GM23338 (cell line): ENCODE results near the gene TNFSF13. TPM values are rescaled to one million over a fixed set of nuclear protein-coding genes. Genes with fewer than 3 reads are reported as not detected.

Source experiments
- ATAC-seq: fragments of 200-7000 bp; cut with Tn5 transposase; 3 replicates; pipeline ENCODE4 v1.9.1; 2020
- DNase-seq: peaks from one replicate; pipeline ENCODE4 v3.0.0-alpha.2; 2015; ENCODE audit warnings: low spot score
- H2AFZ ChIP-seq: fragments of 200-600 bp; sonication (generic); 2 replicates; pipeline ENCODE4 v1.8.0; 2016; ENCODE audit warnings: antibody characterized with exemption, mild to moderate bottlenecking, moderate library complexity
- H3F3A ChIP-seq: fragments of 200-600 bp; sonication (generic); replicated peaks from 2 replicates; pipeline ENCODE4 v1.8.0; 2017; ENCODE audit warnings: antibody characterized with exemption, mixed run types, low read depth
- H3K27ac ChIP-seq: fragments of 200-600 bp; sonication (generic); 2 replicates; pipeline ENCODE4 v1.6.1; 2016; ENCODE audit warnings: low read depth
- H3K27me3 ChIP-seq: fragments of 200-600 bp; sonication (generic); 2 replicates; pipeline ENCODE4 v1.8.0; 2016; ENCODE audit warnings: mild to moderate bottlenecking, mixed run types, moderate library complexity; ENCODE audit not compliant: insufficient read depth
- H3K36me3 ChIP-seq: fragments of 200-600 bp; sonication (generic); 2 replicates; pipeline ENCODE4 v1.8.0; 2016; ENCODE audit warnings: mild to moderate bottlenecking; ENCODE audit not compliant: insufficient read depth
- H3K4me1 ChIP-seq: fragments of 200-600 bp; sonication (generic); 2 replicates; pipeline ENCODE4 v1.8.0; 2016; ENCODE audit warnings: mild to moderate bottlenecking, moderate library complexity; ENCODE audit not compliant: insufficient read depth
- H3K4me2 ChIP-seq: fragments of 200-600 bp; sonication (generic); 2 replicates; pipeline ENCODE4 v1.7.1; 2017; ENCODE audit warnings: mixed run types
- H3K4me3 ChIP-seq: fragments of 200-600 bp; sonication (generic); 2 replicates; pipeline ENCODE4 v1.6.1; 2016; ENCODE audit warnings: mixed run types
- H3K79me2 ChIP-seq: fragments of 200-600 bp; sonication (generic); replicated peaks from 2 replicates; pipeline ENCODE4 v1.8.0; 2017; ENCODE audit warnings: mild to moderate bottlenecking; ENCODE audit not compliant: insufficient read depth
- H3K9me2 ChIP-seq: fragments of 200-600 bp; sonication (generic); 2 replicates; pipeline ENCODE4 v1.8.0; 2017; ENCODE audit not compliant: insufficient read depth
- H4K20me1 ChIP-seq: fragments of 200-600 bp; sonication (generic); replicated peaks from 2 replicates; pipeline ENCODE4 v1.8.0; 2017; ENCODE audit warnings: mild to moderate bottlenecking; ENCODE audit not compliant: insufficient read depth
- H3K27ac Mint-ChIP-seq: 2 replicates; pipeline ENCODE4 v1.8.0; 2020; ENCODE audit warnings: inconsistent platforms, mild to moderate bottlenecking, moderate library complexity, mixed read lengths
- H3K27me3 Mint-ChIP-seq: 3 replicates; pipeline ENCODE4 v1.8.0; 2022; ENCODE audit warnings: low read depth, mild to moderate bottlenecking, moderate library complexity, mixed read lengths, inconsistent platforms; ENCODE audit not compliant: insufficient read depth, poor library complexity
- H3K36me3 Mint-ChIP-seq: 3 replicates; pipeline ENCODE4 v1.8.0; 2021; ENCODE audit warnings: low read depth, mild to moderate bottlenecking, inconsistent platforms, moderate library complexity, mixed read lengths
- H3K4me1 Mint-ChIP-seq: 3 replicates; pipeline ENCODE4 v1.8.0; 2020; ENCODE audit warnings: mild to moderate bottlenecking, inconsistent platforms, mixed read lengths
- H3K4me3 Mint-ChIP-seq: 3 replicates; pipeline ENCODE4 v1.8.0; 2021; ENCODE audit warnings: moderate library complexity, mild to moderate bottlenecking, inconsistent platforms, mixed read lengths
- H3K9me3 Mint-ChIP-seq: 3 replicates; pipeline ENCODE4 v1.8.0; 2020; ENCODE audit warnings: moderate library complexity, mild to moderate bottlenecking, inconsistent platforms, mixed read lengths
- EZH2phosphoT487 ChIP-seq: fragments of 200-600 bp; sonication (generic); IDR thresholded peaks from one replicate; pipeline ENCODE4 v1.8.1; 2018; ENCODE audit warnings: antibody characterized with exemption; ENCODE audit not compliant: unreplicated experiment
- POLR2AphosphoS5 ChIP-seq: IDR thresholded peaks from 2 replicates; pipeline ENCODE4 v1.6.1; 2016; ENCODE audit warnings: antibody characterized with exemption, low read depth
- STAT1 ChIP-seq: IDR thresholded peaks from one replicate; pipeline ENCODE4 v1.6.1; 2016; ENCODE audit warnings: antibody characterized with exemption; ENCODE audit not compliant: unreplicated experiment
- ZNF331 ChIP-seq: fragments of 250-450 bp; sonication (Bioruptor Pico); IDR thresholded peaks from 2 replicates; pipeline ENCODE4 v1.5.0; 2020; ENCODE audit warnings: low read depth, mild to moderate bottlenecking, moderate library complexity
- polyA plus RNA-seq: library from polyadenylated mRNA; unstranded; fragments of >200 nt; fragmentation: Nextera tagmentation; extraction: Ambion mirVana; gene quantifications from 2 replicates; pipeline ENCODE4 v1.2.1, GENCODE V29; 2016
- total RNA-seq: library from RNA; depleted of rRNA; stranded (reverse); fragments of >200 nt; shearing (Covaris generic); gene quantifications from 2 replicates; pipeline ENCODE4 v1.2.3, GENCODE V29; 2014
- TF ChIP-seq, protein P1 (sequence below): fragments of 250-450 bp; sonication (Bioruptor Pico); IDR thresholded peaks from 2 replicates; pipeline ENCODE4 v1.5.0; 2020; ENCODE audit warnings: mild to moderate bottlenecking, moderate library complexity
- TF ChIP-seq, protein P2 (sequence below): IDR thresholded peaks from 2 replicates; pipeline ENCODE4 v1.6.1; 2016; ENCODE audit warnings: antibody characterized with exemption
- TF ChIP-seq, protein P3 (sequence below), 2 experiments: fragments of 200-600 bp in 1 of 2; sonication (generic) in 1 of 2; conservative IDR thresholded peaks; 2 replicates each; pipeline versions ENCODE4 v1.5.1 to v1.6.1; 2016 to 2017; ENCODE audit warnings: antibody characterized with exemption in 2 of 2, low read depth in 2 of 2, mild to moderate bottlenecking in 2 of 2, moderate library complexity in 1 of 2

The TNFSF13 gene
- total and polyA plus RNA-seq, 2 experiments from 2014 or later, result 2.2 TPM; not detected in 1

DNA sequence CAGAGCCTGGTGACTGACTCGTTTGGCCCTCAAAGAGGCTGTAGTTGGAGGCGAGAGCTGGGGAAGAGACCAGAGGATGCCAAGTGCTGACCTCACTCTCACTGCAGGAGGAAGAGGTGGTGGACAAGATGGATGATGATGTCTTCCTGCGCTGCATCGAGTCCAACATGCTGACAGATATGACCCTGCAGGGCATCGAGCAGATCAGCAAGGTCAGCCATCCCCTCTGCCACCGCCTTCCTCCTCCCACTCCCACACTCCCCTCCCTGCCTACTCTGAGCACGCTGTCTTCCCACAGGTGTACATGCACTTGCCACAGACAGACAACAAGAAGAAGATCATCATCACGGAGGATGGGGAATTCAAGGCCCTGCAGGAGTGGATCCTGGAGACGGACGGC is 47.4 kb upstream of the TNFSF13 start (continued):
- TF ChIP-seq, protein P1, sequence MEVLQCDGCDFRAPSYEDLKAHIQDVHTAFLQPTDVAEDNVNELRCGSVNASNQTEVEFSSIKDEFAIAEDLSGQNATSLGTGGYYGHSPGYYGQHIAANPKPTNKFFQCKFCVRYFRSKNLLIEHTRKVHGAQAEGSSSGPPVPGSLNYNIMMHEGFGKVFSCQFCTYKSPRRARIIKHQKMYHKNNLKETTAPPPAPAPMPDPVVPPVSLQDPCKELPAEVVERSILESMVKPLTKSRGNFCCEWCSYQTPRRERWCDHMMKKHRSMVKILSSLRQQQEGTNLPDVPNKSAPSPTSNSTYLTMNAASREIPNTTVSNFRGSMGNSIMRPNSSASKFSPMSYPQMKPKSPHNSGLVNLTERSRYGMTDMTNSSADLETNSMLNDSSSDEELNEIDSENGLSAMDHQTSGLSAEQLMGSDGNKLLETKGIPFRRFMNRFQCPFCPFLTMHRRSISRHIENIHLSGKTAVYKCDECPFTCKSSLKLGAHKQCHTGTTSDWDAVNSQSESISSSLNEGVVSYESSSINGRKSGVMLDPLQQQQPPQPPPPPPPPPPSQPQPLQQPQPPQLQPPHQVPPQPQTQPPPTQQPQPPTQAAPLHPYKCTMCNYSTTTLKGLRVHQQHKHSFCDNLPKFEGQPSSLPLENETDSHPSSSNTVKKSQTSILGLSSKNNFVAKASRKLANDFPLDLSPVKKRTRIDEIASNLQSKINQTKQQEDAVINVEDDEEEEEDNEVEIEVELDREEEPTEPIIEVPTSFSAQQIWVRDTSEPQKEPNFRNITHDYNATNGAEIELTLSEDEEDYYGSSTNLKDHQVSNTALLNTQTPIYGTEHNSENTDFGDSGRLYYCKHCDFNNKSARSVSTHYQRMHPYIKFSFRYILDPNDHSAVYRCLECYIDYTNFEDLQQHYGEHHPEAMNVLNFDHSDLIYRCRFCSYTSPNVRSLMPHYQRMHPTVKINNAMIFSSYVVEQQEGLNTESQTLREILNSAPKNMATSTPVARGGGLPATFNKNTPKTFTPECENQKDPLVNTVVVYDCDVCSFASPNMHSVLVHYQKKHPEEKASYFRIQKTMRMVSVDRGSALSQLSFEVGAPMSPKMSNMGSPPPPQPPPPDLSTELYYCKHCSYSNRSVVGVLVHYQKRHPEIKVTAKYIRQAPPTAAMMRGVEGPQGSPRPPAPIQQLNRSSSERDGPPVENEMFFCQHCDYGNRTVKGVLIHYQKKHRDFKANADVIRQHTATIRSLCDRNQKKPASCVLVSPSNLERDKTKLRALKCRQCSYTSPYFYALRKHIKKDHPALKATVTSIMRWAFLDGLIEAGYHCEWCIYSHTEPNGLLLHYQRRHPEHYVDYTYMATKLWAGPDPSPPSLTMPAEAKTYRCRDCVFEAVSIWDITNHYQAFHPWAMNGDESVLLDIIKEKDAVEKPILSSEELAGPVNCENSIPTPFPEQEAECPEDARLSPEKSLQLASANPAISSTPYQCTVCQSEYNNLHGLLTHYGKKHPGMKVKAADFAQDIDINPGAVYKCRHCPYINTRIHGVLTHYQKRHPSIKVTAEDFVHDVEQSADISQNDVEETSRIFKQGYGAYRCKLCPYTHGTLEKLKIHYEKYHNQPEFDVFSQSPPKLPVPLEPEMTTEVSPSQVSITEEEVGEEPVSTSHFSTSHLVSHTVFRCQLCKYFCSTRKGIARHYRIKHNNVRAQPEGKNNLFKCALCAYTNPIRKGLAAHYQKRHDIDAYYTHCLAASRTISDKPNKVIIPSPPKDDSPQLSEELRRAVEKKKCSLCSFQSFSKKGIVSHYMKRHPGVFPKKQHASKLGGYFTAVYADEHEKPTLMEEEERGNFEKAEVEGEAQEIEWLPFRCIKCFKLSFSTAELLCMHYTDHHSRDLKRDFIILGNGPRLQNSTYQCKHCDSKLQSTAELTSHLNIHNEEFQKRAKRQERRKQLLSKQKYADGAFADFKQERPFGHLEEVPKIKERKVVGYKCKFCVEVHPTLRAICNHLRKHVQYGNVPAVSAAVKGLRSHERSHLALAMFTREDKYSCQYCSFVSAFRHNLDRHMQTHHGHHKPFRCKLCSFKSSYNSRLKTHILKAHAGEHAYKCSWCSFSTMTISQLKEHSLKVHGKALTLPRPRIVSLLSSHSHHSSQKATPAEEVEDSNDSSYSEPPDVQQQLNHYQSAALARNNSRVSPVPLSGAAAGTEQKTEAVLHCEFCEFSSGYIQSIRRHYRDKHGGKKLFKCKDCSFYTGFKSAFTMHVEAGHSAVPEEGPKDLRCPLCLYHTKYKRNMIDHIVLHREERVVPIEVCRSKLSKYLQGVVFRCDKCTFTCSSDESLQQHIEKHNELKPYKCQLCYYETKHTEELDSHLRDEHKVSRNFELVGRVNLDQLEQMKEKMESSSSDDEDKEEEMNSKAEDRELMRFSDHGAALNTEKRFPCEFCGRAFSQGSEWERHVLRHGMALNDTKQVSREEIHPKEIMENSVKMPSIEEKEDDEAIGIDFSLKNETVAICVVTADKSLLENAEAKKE (CRISPR knock-in tag), result no peak
- TF ChIP-seq EZH2phosphoT487, result no peak
- TF ChIP-seq, protein P2, sequence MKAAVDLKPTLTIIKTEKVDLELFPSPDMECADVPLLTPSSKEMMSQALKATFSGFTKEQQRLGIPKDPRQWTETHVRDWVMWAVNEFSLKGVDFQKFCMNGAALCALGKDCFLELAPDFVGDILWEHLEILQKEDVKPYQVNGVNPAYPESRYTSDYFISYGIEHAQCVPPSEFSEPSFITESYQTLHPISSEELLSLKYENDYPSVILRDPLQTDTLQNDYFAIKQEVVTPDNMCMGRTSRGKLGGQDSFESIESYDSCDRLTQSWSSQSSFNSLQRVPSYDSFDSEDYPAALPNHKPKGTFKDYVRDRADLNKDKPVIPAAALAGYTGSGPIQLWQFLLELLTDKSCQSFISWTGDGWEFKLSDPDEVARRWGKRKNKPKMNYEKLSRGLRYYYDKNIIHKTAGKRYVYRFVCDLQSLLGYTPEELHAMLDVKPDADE, result no peak

DNA sequence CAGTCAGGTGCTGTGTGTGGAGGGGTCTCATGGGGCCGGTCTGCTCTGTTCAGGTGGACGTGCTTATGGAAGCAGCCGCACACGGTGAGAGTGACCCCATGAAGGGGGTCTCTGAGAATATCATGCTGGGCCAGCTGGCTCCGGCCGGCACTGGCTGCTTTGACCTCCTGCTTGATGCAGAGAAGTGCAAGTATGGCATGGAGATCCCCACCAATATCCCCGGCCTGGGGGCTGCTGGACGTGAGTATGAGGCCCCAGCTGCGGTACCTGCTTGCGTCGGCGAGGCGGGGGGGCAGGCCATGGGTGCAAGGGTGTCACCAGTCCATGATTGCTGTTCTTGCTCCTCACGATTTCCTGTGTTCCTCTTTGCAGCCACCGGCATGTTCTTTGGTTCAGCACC is 46.4 kb upstream of the TNFSF13 start:
- Histone ChIP-seq H3K9me2 (no peaks in the 10 kb centered on the region), H3F3A (0 out of 2 replicates have a peak, but pooled peaks cover 2% of the 10 kb centered on the region), H3K4me3 (no peak overlapping the region), H3K27me3 (no peaks in the 10 kb centered on the region), H3K4me2 (no peak overlapping the region), H3K27ac (no peak overlapping the region), H3K79me2 (no peaks in the 10 kb centered on the region), H2AFZ (no peak overlapping the region), H3K4me1 (no peaks in the 10 kb centered on the region), H4K20me1 (0 out of 2 replicates have a peak, but pooled peaks cover 2% of the 10 kb centered on the region), H3K36me3 (peaks cover 12% of the 10 kb centered on the region; the same call in 1 of the 2 replicates)
- Mint-ChIP-seq H3K27ac (no peak overlapping the region), H3K9me3 (no peaks in the 10 kb centered on the region; the same call in 2 of the 3 replicates), H3K4me3 (no peak overlapping the region), H3K36me3 (peaks cover 69% of the 10 kb centered on the region), H3K4me1 (0 out of 3 replicates have a peak, but pooled peaks cover 2% of the 10 kb centered on the region), H3K27me3 (peaks cover 13% of the 10 kb centered on the region)
- DNase-seq (no peak), ATAC-seq (no peak)
- no peak for TF ChIP-seq ZNF331 (CRISPR knock-in tag)
- TF ChIP-seq, protein P3, sequence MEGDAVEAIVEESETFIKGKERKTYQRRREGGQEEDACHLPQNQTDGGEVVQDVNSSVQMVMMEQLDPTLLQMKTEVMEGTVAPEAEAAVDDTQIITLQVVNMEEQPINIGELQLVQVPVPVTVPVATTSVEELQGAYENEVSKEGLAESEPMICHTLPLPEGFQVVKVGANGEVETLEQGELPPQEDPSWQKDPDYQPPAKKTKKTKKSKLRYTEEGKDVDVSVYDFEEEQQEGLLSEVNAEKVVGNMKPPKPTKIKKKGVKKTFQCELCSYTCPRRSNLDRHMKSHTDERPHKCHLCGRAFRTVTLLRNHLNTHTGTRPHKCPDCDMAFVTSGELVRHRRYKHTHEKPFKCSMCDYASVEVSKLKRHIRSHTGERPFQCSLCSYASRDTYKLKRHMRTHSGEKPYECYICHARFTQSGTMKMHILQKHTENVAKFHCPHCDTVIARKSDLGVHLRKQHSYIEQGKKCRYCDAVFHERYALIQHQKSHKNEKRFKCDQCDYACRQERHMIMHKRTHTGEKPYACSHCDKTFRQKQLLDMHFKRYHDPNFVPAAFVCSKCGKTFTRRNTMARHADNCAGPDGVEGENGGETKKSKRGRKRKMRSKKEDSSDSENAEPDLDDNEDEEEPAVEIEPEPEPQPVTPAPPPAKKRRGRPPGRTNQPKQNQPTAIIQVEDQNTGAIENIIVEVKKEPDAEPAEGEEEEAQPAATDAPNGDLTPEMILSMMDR (conservative IDR thresholded peaks at IDR 0.05; ENCODE audit: low read depth in 2 of 2), result no peak
- no peak for TF ChIP-seq POLR2AphosphoS5
- no peak for TF ChIP-seq STAT1
- TF ChIP-seq, protein P2, result no peak
